ENCODE measurements around the gene SNRK.

SNRK gene

DNA sequence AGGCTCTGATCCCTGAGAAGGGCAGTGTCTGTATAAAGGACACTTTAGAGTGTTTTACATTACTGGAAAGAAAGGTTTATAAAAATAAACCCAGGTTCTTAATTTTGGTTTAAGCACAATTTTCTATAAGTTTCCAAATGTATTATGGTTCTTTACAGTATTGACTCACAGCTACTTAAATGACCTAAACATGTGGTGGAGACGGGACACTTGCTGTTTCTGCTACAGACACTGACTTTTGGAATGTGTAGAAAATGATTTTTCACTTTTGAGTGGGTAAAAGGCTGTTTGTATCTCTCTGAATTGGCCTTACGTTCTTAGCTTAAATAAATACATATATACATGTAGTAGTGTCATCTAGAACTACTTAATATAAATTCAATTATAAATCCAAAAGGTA, 55.4 kb downstream of the SNRK start:
- Histone ChIP-seq H3K9ac (ENCODE audit: low read length) (no peak overlapping the region), H2AFZ (ENCODE audit: low read depth, low read length, severe bottlenecking) (no peak overlapping the region), H3K27me3 (ENCODE audit: low read length) (no peaks in the 10 kb centered on the region), H3K79me2 (ENCODE audit: insufficient read depth, low read length) (no peaks in the 10 kb centered on the region), H4K20me1 (ENCODE audit: low read depth, low read length) (no peaks in the 10 kb centered on the region), H3K4me3 (ENCODE audit: insufficient read depth, low read length, poor library complexity, severe bottlenecking) (no peak overlapping the region), H3K27ac (ENCODE audit: low read depth, low read length) (no peak overlapping the region), H3K9me2 (replicated peaks; ENCODE audit: insufficient read depth, low read length) (no peaks in the 10 kb centered on the region), H3K9me3 (ENCODE audit: insufficient read depth, low read length) (peaks cover 18% of the 10 kb centered on the region; the same call in 1 of the 2 replicates), H3F3A (ENCODE audit: insufficient read depth) (no peaks in the 10 kb centered on the region), H3K4me2 (ENCODE audit: low read depth, low read length, poor library complexity, severe bottlenecking) (no peak overlapping the region), H3K36me3 (ENCODE audit: low read length) (peaks cover 24% of the 10 kb centered on the region)
- no peak for TF ChIP-seq EZH2phosphoT487 (conservative IDR thresholded peaks at IDR 0.05; ENCODE audit: low read length)
- TF ChIP-seq, protein P1, sequence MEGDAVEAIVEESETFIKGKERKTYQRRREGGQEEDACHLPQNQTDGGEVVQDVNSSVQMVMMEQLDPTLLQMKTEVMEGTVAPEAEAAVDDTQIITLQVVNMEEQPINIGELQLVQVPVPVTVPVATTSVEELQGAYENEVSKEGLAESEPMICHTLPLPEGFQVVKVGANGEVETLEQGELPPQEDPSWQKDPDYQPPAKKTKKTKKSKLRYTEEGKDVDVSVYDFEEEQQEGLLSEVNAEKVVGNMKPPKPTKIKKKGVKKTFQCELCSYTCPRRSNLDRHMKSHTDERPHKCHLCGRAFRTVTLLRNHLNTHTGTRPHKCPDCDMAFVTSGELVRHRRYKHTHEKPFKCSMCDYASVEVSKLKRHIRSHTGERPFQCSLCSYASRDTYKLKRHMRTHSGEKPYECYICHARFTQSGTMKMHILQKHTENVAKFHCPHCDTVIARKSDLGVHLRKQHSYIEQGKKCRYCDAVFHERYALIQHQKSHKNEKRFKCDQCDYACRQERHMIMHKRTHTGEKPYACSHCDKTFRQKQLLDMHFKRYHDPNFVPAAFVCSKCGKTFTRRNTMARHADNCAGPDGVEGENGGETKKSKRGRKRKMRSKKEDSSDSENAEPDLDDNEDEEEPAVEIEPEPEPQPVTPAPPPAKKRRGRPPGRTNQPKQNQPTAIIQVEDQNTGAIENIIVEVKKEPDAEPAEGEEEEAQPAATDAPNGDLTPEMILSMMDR (IDR thresholded peaks at IDR 0.05; ENCODE audit: insufficient read depth, low read length, poor library complexity, severe bottlenecking): no peak

DNA sequence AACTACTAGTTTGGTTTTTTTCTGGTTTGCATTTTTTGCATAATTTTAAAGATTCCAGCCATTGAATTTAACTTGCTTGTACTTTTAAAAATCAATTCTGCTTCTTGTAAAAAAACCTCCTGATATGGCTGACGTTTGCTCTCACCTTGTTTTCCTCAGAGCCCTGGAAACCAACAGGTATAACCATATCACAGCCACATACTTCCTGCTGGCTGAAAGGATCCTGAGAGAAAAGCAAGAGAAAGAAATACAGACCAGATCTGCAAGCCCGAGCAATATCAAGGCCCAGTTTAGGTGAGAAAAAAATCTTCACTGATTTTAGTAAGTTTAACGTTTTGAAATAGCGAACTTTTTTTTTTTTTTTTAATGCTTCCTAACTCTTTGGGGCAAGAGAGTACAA, 56.8 kb downstream of the SNRK start:
- Histone ChIP-seq H2AFZ (ENCODE audit: low read depth, low read length, severe bottlenecking) (no peak overlapping the region), H4K20me1 (ENCODE audit: low read depth, low read length) (no peaks in the 10 kb centered on the region), H3K27ac (ENCODE audit: low read depth, low read length) (no peak overlapping the region), H3K4me2 (ENCODE audit: low read depth, low read length, poor library complexity, severe bottlenecking) (no peak overlapping the region), H3K79me2 (ENCODE audit: insufficient read depth, low read length) (no peaks in the 10 kb centered on the region), H3K4me3 (ENCODE audit: insufficient read depth, low read length, poor library complexity, severe bottlenecking) (no peak overlapping the region), H3K36me3 (ENCODE audit: low read length) (peaks cover 15% of the 10 kb centered on the region), H3K27me3 (ENCODE audit: low read length) (no peaks in the 10 kb centered on the region), H3K9ac (ENCODE audit: low read length) (no peak overlapping the region), H3F3A (ENCODE audit: insufficient read depth) (no peaks in the 10 kb centered on the region), H3K9me3 (ENCODE audit: insufficient read depth, low read length) (peaks cover 8% of the 10 kb centered on the region; the same call in 1 of the 2 replicates), H3K9me2 (replicated peaks; ENCODE audit: insufficient read depth, low read length) (no peaks in the 10 kb centered on the region)
- TF ChIP-seq EZH2phosphoT487 (conservative IDR thresholded peaks at IDR 0.05; ENCODE audit: low read length): no peak
- TF ChIP-seq, protein P1 (IDR thresholded peaks at IDR 0.05; ENCODE audit: insufficient read depth, low read length, poor library complexity, severe bottlenecking): no peak

DNA sequence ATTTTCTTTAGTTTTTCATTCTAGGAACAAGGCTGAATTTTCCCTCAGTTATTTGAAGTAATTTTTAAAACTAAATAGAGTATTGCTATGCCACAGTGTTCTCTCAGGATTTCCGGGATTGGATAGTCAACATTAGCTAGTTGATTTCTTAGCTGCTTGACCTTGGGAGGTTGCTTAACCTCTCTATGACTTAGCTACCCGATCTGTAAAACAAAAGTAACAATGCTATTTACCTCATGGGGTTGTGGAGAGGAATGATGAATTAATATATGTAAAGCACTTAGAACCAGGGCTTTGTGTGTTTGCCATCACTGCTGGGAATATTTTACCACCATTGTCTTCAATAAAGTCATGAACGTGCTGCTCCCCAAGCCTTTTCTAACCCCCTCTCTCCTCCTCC, 57.5 kb downstream of the SNRK start:
- no peaks in the 10 kb centered on the region for H3F3A ChIP-seq (ENCODE audit: insufficient read depth)
- peaks cover 9% of the 10 kb centered on the region; the same call in 1 of the 2 replicates for H3K36me3 ChIP-seq (ENCODE audit: low read length)
- peaks cover 3% of the 10 kb centered on the region; the same call in 1 of the 2 replicates for H3K9me3 ChIP-seq (ENCODE audit: insufficient read depth, low read length)
- H3K27ac ChIP-seq (ENCODE audit: low read depth, low read length): no peak overlapping the region
- TF ChIP-seq EZH2phosphoT487 (conservative IDR thresholded peaks at IDR 0.05; ENCODE audit: low read length): no peak
- TF ChIP-seq, protein P1 (IDR thresholded peaks at IDR 0.05; ENCODE audit: insufficient read depth, low read length, poor library complexity, severe bottlenecking): no peak
- H3K27me3 ChIP-seq (ENCODE audit: low read length): no peaks in the 10 kb centered on the region
- H2AFZ ChIP-seq (ENCODE audit: low read depth, low read length, severe bottlenecking): no peak overlapping the region
- no peaks in the 10 kb centered on the region for H4K20me1 ChIP-seq (ENCODE audit: low read depth, low read length)
- no peak overlapping the region for H3K9ac ChIP-seq (ENCODE audit: low read length)
- H3K4me3 ChIP-seq (ENCODE audit: insufficient read depth, low read length, poor library complexity, severe bottlenecking): no peak overlapping the region
- H3K4me2 ChIP-seq (ENCODE audit: low read depth, low read length, poor library complexity, severe bottlenecking): no peak overlapping the region
- H3K79me2 ChIP-seq (ENCODE audit: insufficient read depth, low read length): no peaks in the 10 kb centered on the region
- H3K9me2 ChIP-seq (replicated peaks; ENCODE audit: insufficient read depth, low read length): no peaks in the 10 kb centered on the region
